Activated CD4-positive, alpha-beta T cell treated with anti-CD3 and anti-CD28 coated beads, Interleukin-2, amount 50 U/mL, for 16 hours (primary cell): ENCODE results near the gene DOCK11.

ENCODE experiments used
- DNase-seq: peaks from one replicate; pipeline ENCODE4 v3.0.0-alpha.2; 2020

Gene DOCK11

GRCh38 chrX:118633530-118633929, 137.9 kb downstream of the DOCK11 start:
- no peak for DNase-seq

GRCh38 chrX:118634336-118634735, 138.7 kb downstream of the DOCK11 start:
- no peak for DNase-seq

DNA sequence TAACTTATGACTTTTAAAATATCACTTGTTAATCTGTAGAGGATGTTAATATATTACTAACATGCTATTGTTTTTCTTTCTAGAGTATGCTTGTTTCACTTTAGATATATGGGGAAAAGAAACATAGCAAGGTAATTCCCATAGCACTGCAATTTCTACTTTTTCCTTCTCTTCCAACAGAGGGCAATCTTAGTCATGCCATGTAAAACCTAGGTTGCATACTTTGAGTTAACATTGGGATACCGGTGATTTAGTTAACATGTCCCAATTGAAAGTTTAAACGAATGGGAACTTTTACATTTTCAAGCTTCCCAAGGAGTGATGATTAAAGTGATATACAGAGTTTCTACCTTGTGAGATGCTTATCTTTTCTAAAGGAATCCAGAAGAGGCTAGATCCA, 142.4 kb downstream of the DOCK11 start:
- no peak for DNase-seq

DNA sequence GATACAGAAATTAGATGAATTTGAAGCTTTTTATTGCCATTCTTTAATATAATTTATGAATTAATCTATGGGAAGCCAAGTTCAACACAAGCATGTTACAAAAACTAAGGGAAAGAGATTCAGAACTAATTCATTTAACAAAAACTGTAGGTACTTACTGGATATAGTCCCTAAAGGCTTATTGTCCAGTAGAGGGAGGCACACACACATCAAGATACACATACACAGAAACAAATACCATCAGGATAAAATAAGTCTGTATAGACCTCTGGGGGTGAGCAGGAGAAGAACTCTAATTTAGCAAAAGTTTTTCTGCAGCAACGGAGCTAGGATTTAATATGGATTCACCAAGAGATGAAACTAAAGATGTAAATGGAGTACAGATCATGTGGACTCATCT, 148.8 kb downstream of the DOCK11 start:
- no peak for DNase-seq

DNA sequence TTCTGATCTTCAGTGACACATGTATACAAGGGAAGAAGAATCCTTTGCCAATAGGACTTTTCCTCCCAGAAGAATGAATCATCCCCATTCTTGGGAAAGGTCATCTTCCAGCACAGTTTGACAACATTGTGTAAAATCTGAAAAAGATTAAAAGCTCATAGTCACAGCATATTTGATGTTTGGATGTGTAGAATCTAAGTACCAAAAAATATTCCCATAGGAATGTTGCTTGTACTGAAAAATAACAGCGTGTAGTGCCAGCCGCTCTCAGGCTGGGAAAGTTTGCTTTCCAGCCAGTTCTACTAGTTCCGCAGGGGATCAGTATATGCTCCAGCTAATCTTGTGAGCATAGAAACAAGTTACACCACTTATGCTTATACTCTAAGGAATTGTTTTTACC, 157.1 kb downstream of the DOCK11 start:
- no peak for DNase-seq

DNA sequence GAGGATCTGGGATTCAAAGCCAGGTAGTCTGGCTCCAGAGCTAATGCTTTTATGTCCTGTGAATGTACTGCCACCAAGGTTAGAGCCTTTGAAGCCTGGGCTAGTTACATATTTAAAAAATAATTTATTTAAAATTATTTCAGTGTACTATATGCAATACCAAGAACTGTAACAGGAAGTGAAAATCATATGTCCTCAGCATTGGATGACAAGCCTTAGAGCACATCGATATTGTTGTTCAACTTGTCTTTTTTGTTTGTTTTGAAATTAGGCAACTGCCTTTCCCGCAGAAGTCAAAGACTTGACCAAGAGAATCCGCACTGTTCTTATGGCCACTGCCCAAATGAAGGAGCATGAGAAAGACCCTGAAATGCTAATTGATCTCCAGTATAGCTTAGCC, 158.7 kb downstream of the DOCK11 start:
- DNase-seq, result no peak

GRCh38 chrX:118655561-118656246, 160.1 kb downstream of the DOCK11 start:
- DNase-seq, result no peak

DNA sequence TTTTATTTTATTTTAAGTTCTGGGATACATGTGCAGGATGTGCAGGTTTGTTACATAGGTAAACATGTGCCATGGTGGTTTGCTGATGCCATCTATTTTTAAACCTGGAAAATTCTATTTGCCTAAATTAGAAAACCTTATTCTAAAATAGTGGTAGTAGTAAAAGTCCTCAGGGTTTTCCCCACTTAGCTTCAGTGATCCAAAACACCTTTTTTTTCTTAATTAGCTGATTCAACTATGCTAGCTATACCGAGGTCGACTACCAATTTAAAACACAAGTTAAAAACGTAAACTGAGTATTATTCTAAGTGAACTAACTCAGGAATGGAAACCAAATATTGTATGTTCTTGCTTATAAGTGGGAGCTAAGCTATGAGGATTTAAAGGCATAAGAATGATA, 161.8 kb downstream of the DOCK11 start:
- DNase-seq, result no peak

DNA sequence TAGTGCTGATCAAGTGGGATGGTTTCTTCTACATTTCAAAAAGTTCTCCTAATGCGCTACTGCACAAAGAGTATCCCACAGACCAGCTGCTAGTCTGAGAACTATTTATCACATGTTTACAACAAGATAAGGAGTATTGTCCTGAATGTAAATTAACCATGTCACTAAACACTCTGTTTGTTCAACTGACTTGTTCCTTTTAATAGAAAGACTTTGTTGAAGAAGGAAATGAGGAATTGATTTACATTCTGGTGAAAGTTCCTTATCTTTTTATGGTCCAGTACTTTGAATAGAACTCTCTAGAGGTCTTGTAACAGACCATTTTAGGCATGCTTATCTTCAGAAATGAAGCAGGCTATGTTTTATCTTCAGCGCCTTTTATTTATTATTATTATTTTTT, 164.5 kb downstream of the DOCK11 start:
- no peak for DNase-seq

DNA sequence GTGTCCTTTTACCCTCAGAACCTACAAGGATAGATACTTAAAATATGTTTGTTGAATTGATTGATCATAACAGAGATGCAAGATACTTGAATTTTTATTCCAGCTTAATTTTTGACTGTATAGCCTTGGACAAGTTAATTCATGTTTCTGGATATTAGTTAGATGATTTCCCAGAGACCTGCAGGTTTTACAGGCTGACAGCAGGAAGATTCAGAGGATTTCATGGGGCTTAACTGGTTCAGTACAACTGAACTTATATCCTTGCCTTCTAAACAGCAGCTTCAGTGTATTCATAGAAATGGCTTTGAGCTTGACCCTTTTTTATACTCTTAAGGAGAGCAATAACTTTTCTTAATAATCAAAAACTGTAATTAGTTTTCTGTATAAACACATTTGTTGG, 169.6 kb downstream of the DOCK11 start:
- no peak for DNase-seq

DNA sequence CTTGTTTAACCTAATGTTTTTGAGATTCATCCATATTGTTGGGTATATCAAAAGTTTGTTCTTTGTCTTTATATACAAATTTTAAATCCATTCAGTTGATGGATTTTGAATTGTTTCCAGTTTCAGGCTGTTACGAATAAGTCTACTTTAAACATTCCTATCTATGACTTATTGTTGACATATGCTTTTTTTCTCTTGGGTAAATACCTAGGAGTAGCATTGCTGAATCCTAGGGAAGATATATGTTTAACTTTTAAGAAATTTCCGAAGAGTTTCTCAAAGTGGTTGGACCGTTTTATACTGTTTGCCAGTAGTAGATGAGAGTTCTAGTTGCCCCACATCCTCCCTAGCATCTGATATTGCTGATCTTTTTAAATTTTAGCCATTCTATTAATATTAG, 170.9 kb downstream of the DOCK11 start:
- no peak for DNase-seq

GRCh38 chrX:118669435-118669834, 173.8 kb downstream of the DOCK11 start:
- no peak for DNase-seq

- no peak for DNase-seq
Observed at GRCh38 chrX:118675326-118675965, 179.8 kb downstream of the DOCK11 start.

GRCh38 chrX:118675966-118676349, 180.3 kb downstream of the DOCK11 start:
- no peak for DNase-seq

GRCh38 chrX:118677318-118677717, 181.7 kb downstream of the DOCK11 start:
- DNase-seq, result no peak

GRCh38 chrX:118679290-118679689, 183.7 kb downstream of the DOCK11 start:
- DNase-seq, result no peak

GRCh38 chrX:118682258-118683014, 186.8 kb downstream of the DOCK11 start:
- no peak for DNase-seq

DNA sequence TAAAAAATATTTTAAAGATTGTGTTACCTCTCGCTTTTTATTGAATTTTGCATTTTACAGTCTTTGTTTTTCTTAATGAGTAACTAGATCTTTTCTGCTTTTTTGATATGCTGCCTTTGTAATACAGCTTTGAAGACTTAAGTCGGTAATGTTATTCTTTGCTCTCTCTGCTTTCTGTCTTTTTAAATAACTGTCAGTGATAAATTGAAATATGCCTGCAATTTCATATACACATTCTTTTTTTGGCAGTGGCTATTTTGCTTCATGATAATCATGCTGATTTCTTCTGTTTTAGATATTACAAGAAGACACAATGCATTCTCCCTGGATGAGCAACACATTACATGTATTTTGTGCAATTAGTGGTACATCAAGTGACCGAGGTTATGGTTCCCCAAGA, 189.8 kb downstream of the DOCK11 start:
- DNase-seq, result no peak

DNA sequence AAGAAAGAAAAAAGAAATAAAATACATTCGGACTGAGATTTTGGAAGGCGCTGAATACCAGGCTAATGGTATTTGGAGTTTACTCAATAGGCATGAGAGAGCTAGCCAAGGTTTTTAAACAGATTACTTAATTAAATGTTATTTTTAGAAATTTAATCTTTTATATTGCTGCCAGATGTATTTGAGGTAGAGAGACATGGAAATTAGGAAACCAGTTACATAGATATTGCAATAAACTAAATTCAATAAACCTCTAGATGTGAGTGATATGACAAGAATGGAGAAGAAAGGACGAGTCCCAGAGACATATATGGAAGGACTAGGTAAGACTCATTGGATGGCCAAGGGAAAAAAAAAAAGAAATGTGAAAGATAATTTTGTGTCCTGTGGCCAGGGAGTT, 193.3 kb downstream of the DOCK11 start:
- DNase-seq, result no peak

DNA sequence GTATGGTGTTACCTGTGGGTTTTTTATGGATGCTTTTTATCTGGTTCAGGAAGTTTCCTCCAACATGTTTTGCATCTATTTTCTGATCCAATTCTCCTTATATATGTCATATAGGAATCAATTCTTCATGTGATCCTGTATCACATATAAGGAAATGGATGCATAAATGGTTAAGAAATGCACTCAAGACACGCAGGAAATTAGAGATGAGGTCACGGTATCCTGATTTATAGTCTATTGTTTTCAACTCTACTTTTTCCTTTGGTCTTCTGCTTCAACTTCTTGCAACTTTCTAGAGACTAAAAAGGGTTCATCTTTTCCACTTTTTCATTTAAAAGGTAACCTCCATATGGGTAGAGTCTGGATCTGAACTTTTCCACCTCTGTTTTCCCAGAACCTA, 198.2 kb downstream of the DOCK11 start:
- no peak for DNase-seq

GRCh38 chrX:118694638-118695037, 199.0 kb downstream of the DOCK11 start:
- no peak for DNase-seq

DNA sequence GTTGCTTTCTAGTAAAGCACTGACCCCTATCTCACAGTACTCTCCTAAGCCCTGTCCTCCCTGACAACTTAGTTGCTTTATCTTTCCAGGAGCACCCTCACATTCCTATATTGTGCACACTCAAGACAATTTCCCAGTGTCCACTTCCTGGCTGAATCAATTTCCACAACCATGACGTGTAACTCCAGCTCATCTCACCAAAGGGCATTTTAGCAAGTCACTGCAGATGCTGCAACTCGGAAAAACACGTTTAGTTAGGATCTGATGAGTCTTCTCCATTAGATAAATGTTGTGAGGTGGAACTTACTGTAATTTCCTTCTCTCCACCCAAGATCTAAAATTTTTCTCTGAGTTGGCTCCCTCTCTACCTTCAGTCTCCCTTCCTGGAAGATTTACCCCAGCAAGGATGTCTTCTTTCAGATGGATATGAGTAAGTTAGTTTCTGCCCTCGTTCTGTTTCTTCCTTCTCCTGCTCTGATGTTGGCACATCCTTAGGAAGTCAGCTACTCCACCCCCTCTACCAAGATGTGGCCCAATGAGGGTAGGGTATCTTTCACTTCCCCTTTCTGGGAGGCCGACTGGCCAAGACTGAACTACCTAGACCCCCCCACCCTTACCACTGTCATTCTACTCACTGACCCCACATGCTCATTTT, 203.0 kb downstream of the DOCK11 start:
- no peak for DNase-seq

DNA sequence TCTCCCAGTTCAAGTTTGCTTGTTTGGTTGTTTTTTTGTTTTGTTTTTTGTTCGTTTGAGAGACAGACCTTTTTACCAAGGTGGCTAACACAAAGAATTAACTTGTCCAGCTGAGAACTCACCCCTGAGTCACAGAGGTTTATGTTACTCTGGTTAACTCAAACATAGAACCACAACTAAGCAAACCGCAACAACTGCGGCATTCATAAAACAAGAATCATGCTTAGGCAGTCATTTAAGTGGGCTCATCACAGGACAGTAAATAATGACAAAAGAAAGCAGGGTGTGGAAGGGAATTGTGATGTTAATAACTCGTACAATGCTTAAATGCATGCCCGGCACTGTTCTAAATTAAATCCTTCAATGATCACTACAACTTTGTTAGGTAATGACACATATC, 207.1 kb downstream of the DOCK11 start:
- DNase-seq, result no peak

DNA sequence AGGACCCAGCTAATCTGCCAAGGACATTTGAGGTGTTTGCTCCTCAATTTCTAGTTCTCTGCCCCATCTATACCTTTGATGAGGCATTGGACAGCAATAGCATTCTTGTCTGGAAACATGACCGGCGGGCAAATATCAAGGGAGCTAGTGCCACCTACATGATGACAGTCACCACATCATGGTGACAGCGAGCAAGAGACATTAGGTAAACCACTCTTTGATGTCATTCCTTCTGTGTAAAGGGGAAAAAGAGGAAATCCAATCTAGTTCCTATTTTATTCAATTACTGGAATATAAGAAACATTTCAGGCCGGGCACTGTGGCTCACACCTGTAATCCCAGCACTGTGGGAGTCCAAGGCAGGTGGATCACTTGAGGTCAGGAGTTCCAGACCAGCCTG, 211.1 kb downstream of the DOCK11 start:
- DNase-seq, result no peak
